Hepatocyte (in vitro differentiated cells): Measurements from ENCODE around the gene EIF4A2. TPM values are rescaled to one million over a fixed set of nuclear protein-coding genes. Genes with fewer than 3 reads are reported as not detected.
"Not testable (repeated sequence)": the region's sequence is repeated elsewhere in the genome, so short reads cannot be mapped to it uniquely, and the experiment has no call there.

Source experiments
- DNase-seq: peaks from one replicate; pipeline ENCODE4 v3.0.0-alpha.2; 2016; ENCODE audit warnings: low spot score
- H2AFZ ChIP-seq: fragments of 200-600 bp; sonication (generic); 2 replicates; pipeline ENCODE4 v1.6.0; 2016; ENCODE audit warnings: antibody characterized with exemption, mild to moderate bottlenecking
- H3K27ac ChIP-seq: fragments of 200-600 bp; sonication (generic); 2 replicates; pipeline ENCODE4 v1.5.1; 2016; ENCODE audit warnings: mild to moderate bottlenecking
- H3K27me3 ChIP-seq: fragments of 200-600 bp; sonication (generic); 2 replicates; pipeline ENCODE4 v1.6.1; 2016
- H3K36me3 ChIP-seq: fragments of 200-600 bp; sonication (generic); replicated peaks from 2 replicates; pipeline ENCODE4 v1.5.1; 2016; ENCODE audit warnings: low read depth; ENCODE audit not compliant: insufficient read depth
- H3K4me1 ChIP-seq: fragments of 200-600 bp; sonication (generic); 2 replicates; pipeline ENCODE4 v1.5.1; 2016; ENCODE audit warnings: mild to moderate bottlenecking, moderate library complexity; ENCODE audit not compliant: insufficient read depth
- H3K4me2 ChIP-seq: fragments of 200-600 bp; sonication (generic); 2 replicates; pipeline ENCODE4 v1.6.0; 2016
- H3K4me3 ChIP-seq: fragments of 200-600 bp; sonication (generic); 2 replicates; pipeline ENCODE4 v1.5.1; 2016; ENCODE audit warnings: mild to moderate bottlenecking
- H3K79me2 ChIP-seq: fragments of 200-600 bp; sonication (generic); 2 replicates; pipeline ENCODE4 v1.6.0; 2017; ENCODE audit warnings: mild to moderate bottlenecking
- H3K9me2 ChIP-seq: fragments of 200-600 bp; sonication (generic); replicated peaks from 2 replicates; pipeline ENCODE4 v1.6.0; 2017; ENCODE audit warnings: mild to moderate bottlenecking; ENCODE audit not compliant: insufficient read depth
- H3K9me3 ChIP-seq: fragments of 200-600 bp; sonication (generic); 2 replicates; pipeline ENCODE4 v1.5.1; 2016; ENCODE audit warnings: low read depth, mild to moderate bottlenecking
- H4K20me1 ChIP-seq: fragments of 200-600 bp; sonication (generic); 2 replicates; pipeline ENCODE4 v1.6.0; 2016; ENCODE audit warnings: mild to moderate bottlenecking; ENCODE audit not compliant: insufficient read depth, poor library complexity, severe bottlenecking
- EZH2 ChIP-seq: fragments of 200-600 bp; sonication (generic); IDR thresholded peaks from 2 replicates; pipeline ENCODE4 v1.6.1; 2016; ENCODE audit warnings: antibody characterized with exemption, mild to moderate bottlenecking, borderline replicate concordance
- EZH2phosphoT487 ChIP-seq: fragments of 200-600 bp; sonication (generic); IDR thresholded peaks from one replicate; pipeline ENCODE4 v1.6.1; 2018; ENCODE audit warnings: antibody characterized with exemption, mild to moderate bottlenecking, low read depth, moderate library complexity; ENCODE audit not compliant: unreplicated experiment, severe bottlenecking
- WGBS: methylation state at CpG from one replicate; pipeline ENCODE4 v1.1.6; 2016; ENCODE audit warnings: low lambda C conversion rate; ENCODE audit errors: missing lambda C conversion rate; 5-methylcytosine and 5-hydroxymethylcytosine counted together
- polyA plus RNA-seq: library from polyadenylated mRNA; unstranded; fragments of >200 nt; fragmentation: Nextera tagmentation; extraction: Ambion mirVana; gene quantifications from 2 replicates; pipeline ENCODE4 v1.2.1, GENCODE V29; 2016
- total RNA-seq: library from RNA; depleted of rRNA; stranded (reverse); fragments of >200 nt; gene quantifications from 2 replicates; pipeline ENCODE4 v1.2.3, GENCODE V29; 2014
- TF ChIP-seq, protein P1 (sequence below): fragments of 200-600 bp; sonication (generic); IDR thresholded peaks from 2 replicates; pipeline ENCODE4 v1.5.1; 2016; ENCODE audit warnings: antibody characterized with exemption, mild to moderate bottlenecking; ENCODE audit not compliant: poor library complexity

The EIF4A2 gene
- total and polyA plus RNA-seq, 2 experiments from 2014 or later: 155 to 558 TPM

DNA sequence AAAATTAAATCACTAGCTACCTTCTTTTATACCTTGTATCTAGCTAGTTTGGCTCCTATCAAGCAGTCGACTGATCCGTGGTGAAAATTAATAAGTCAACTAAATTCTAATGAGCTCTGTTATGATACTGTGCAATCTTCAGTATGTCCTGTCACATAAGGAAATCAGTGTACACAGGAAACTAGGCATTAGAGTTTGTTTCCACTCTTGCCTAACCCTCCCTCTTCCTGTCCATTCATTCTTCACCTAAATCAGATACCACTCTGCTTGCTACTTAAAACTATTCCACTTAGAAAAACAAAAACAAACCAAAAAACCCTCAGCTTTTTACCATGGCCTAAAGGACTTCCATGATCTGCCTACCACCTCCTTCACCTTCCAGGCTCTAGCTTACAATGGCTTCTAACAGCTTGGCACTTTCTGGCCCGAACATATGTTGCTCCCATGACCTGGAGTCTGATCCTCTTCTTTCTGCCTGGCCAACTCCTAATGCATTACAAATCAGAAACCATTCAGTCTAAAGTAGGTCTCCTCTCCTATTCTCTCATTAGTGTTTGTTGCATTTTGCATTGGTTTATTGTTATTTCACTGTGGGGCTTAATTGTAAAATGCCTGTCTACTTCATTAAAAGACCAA is 15.0 kb downstream of the EIF4A2 start:
- H3K79me2 ChIP-seq: no peaks in the 10 kb centered on the region
- H3K9me3 ChIP-seq: no peaks in the 10 kb centered on the region
- WGBS: 97% methylated on average over 3 of the region's 3 CpGs
- H3K27ac ChIP-seq: no peak overlapping the region
- H3K4me1 ChIP-seq: no peaks in the 10 kb centered on the region
- no peaks in the 10 kb centered on the region for H4K20me1 ChIP-seq
- no peak for DNase-seq
- no peaks in the 10 kb centered on the region for H3K9me2 ChIP-seq
- H3K4me2 ChIP-seq: no peak overlapping the region
- no peaks in the 10 kb centered on the region for H3K27me3 ChIP-seq
- TF ChIP-seq EZH2phosphoT487 (no peak), EZH2 (no peak)
- TF ChIP-seq, protein P1, sequence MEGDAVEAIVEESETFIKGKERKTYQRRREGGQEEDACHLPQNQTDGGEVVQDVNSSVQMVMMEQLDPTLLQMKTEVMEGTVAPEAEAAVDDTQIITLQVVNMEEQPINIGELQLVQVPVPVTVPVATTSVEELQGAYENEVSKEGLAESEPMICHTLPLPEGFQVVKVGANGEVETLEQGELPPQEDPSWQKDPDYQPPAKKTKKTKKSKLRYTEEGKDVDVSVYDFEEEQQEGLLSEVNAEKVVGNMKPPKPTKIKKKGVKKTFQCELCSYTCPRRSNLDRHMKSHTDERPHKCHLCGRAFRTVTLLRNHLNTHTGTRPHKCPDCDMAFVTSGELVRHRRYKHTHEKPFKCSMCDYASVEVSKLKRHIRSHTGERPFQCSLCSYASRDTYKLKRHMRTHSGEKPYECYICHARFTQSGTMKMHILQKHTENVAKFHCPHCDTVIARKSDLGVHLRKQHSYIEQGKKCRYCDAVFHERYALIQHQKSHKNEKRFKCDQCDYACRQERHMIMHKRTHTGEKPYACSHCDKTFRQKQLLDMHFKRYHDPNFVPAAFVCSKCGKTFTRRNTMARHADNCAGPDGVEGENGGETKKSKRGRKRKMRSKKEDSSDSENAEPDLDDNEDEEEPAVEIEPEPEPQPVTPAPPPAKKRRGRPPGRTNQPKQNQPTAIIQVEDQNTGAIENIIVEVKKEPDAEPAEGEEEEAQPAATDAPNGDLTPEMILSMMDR: no peak
- H3K4me3 ChIP-seq: no peak overlapping the region
- H2AFZ ChIP-seq: no peak overlapping the region
- no peaks in the 10 kb centered on the region for H3K36me3 ChIP-seq

DNA sequence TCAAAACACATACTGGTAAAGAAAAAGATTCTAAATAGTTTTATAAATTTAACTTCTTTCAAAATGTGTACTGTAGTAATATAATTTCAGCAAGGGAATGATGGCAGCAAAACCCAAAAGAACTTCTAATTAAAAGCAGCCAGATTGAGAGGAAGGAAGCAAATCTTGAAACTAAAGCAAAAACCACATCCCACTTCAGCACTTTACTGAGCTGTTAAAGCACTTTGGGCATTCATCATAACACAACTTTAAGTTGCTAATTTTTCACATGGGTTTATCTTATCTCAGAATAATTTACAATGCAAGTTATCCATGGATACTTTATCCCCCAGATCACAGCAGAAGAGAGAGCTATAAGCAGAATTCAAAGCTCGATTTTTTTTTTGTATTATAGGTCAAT is 16.9 kb downstream of the EIF4A2 start:
- DNase-seq: no peak
- 100% methylated on average over 1 of the region's 1 CpG for WGBS

DNA sequence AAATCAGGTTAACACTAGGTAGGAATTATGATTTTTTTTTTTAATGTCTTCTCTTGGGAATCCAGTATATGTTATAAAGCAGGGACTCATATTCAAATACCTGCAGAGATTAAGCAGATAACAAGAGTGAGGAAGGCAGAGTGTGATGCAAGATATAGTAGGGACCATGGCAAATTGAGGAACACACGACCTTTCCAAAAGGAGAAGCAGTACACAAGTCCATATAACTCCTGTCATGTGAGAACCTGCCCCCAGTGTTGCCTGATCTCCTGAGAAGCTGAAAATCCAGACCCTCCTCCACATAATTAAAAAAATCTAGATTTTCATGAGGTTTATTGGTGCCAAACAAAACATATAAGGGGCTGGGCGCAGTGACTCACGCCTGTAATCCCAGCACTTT is 19.3 kb downstream of the EIF4A2 start:
- Histone ChIP-seq H3K4me1 (peaks cover 11% of the 10 kb centered on the region), H4K20me1 (no peaks in the 10 kb centered on the region), H3K4me3 (no peak overlapping the region), H3K79me2 (peaks cover 14% of the 10 kb centered on the region), H2AFZ (no peak overlapping the region), H3K9me2 (no peaks in the 10 kb centered on the region), H3K27me3 (no peaks in the 10 kb centered on the region), H3K27ac (no peak overlapping the region), H3K4me2 (no peak overlapping the region), H3K9me3 (no peaks in the 10 kb centered on the region), H3K36me3 (no peaks in the 10 kb centered on the region)
- no peak for DNase-seq
- WGBS: 88% methylated on average over 3 of the region's 3 CpGs
- TF ChIP-seq, protein P1: no peak
- TF ChIP-seq EZH2: no peak
- TF ChIP-seq EZH2phosphoT487: no peak

More for the DNA sequence above, 16.9 kb downstream of the EIF4A2 start:
- H3K9me3 ChIP-seq: no peaks in the 10 kb centered on the region
- no peaks in the 10 kb centered on the region for H3K27me3 ChIP-seq
- no peak overlapping the region for H3K4me2 ChIP-seq
- no peak overlapping the region for H3K27ac ChIP-seq
- H3K9me2 ChIP-seq: no peaks in the 10 kb centered on the region
- no peak overlapping the region for H3K4me3 ChIP-seq
- H2AFZ ChIP-seq: no peak overlapping the region
- H4K20me1 ChIP-seq: no peaks in the 10 kb centered on the region
- no peaks in the 10 kb centered on the region for H3K36me3 ChIP-seq
- H3K79me2 ChIP-seq: peaks cover 6% of the 10 kb centered on the region
- TF ChIP-seq, protein P1: no peak
- TF ChIP-seq EZH2phosphoT487 (no peak), EZH2 (no peak)
- no peaks in the 10 kb centered on the region for H3K4me1 ChIP-seq

DNA sequence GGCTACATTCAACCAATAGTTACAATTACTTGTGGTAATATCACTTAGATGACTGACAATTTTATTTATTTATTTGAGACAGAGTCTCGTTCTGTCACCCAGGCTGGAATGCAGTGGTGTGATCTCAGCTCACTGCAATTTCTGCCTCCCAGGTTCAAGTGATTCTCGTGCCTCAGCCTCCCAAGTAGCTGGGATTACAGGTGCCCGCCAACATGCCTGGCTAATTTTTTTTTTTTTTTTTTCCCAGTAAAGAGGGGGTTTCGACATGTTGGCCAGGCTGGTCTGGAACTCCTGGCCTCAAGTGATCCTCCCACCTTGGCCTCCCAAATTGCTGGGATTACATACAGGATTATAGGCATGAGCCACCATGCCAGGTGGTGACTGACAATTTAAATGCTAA is 20.1 kb downstream of the EIF4A2 start:
- H3K36me3 ChIP-seq: not testable (repeated sequence)

More for the DNA sequence above, 20.1 kb downstream of the EIF4A2 start:
- not testable (repeated sequence) for H3K4me2 ChIP-seq, H3K9me3 ChIP-seq, H2AFZ ChIP-seq, H3K4me3 ChIP-seq, DNase-seq, H4K20me1 ChIP-seq, H3K9me2 ChIP-seq, H3K27me3 ChIP-seq, H3K27ac ChIP-seq
- over 99% methylated on average over 4 of the region's 4 CpGs for WGBS
- Histone ChIP-seq H3K79me2 (peaks cover 14% of the 10 kb centered on the region), H3K4me1 (peaks cover 11% of the 10 kb centered on the region)
